Transverse colon (tissue), 4 donors: ENCODE data around the gene ARCN1. TPM values are rescaled to one million over a fixed set of nuclear protein-coding genes. Genes with fewer than 3 reads are reported as not detected.

ENCODE experiments used
- DNase-seq: peaks from one replicate; pipeline ENCODE4 v3.0.0-alpha.2; 2019
- H3K27ac ChIP-seq, 4 donors: fragments of 200-600 bp; sonication (generic); 2 replicates each; pipeline ENCODE4 v1.5.1; 2016 to 2018; ENCODE audit warnings: inconsistent platforms in 4 of 4
- H3K27me3 ChIP-seq: fragments of 200-600 bp; sonication (generic); 2 replicates; pipeline ENCODE4 v1.5.1; 2017; ENCODE audit warnings: inconsistent platforms
- H3K36me3 ChIP-seq, 4 donors: fragments of 200-600 bp; sonication (generic); 2 replicates each; pipeline ENCODE4 v1.5.1; 2017 to 2019; ENCODE audit warnings: inconsistent platforms in 4 of 4
- H3K4me1 ChIP-seq, 4 donors: fragments of 200-600 bp; sonication (generic); 2 replicates each; pipeline ENCODE4 v1.5.1; 2017 to 2020; ENCODE audit warnings: inconsistent platforms in 4 of 4
- H3K4me3 ChIP-seq, 4 donors: fragments of 200-600 bp; sonication (generic); 1 replicate in 1 of 4; 2 replicates in 3 of 4; pipeline versions ENCODE4 v1.5.1 to v1.6.1; 2017 to 2019; ENCODE audit warnings: inconsistent platforms in 4 of 4
- H3K9me3 ChIP-seq, 2 donors: fragments of 200-600 bp; sonication (generic); 2 replicates each; pipeline ENCODE4 v1.5.1; 2017 to 2019; ENCODE audit warnings: inconsistent platforms in 2 of 2
- EP300 ChIP-seq: sonication (generic); formaldehyde crosslinking; IDR thresholded peaks from one replicate; pipeline ENCODE4 v1.6.1; 2017; ENCODE audit warnings: antibody characterized with exemption, low read depth
- POLR2A ChIP-seq: fragments of 450-650 bp; IDR thresholded peaks from one replicate; pipeline ENCODE4 v1.6.1; 2016; ENCODE audit warnings: antibody characterized with exemption, mild to moderate bottlenecking, moderate library complexity
- POLR2AphosphoS5 ChIP-seq, 3 donors: sonication (generic); formaldehyde crosslinking; IDR thresholded peaks; one replicate each; pipeline ENCODE4 v1.6.1; 2016; ENCODE audit warnings: antibody characterized with exemption in 3 of 3
- WGBS, 2 donors: methylation state at CpG; one replicate each; pipeline ENCODE4 v1.1.5; 2018; ENCODE audit warnings: low coverage in 1 of 2; 5-methylcytosine and 5-hydroxymethylcytosine counted together
- in situ Hi-C, 4 donors: fragments of 200-750 bp; cut with MboI; loops; one replicate each; pipeline versions ENCODE4 v1.15.0 to v1.15.1; 2017; ENCODE audit warnings: low sequenced_read_pairs in 3 of 4, low pct_ligation_motif_present in 1 of 4, low pct_unique_long_range_greater_than_20kb in 1 of 4
- intact Hi-C: fragments of 100-400 bp; cut with DNase I; formaldehyde crosslinking; loops from one replicate; pipeline ENCODE4 v1.15.1; 2023; ENCODE audit warnings: low total_unique reads
- total RNA-seq, 4 donors: library from RNA; depleted of rRNA; stranded (reverse); fragments of >200 nt; gene quantifications; one replicate each; pipeline ENCODE4 v1.1.0, GENCODE V29; 2016
- TF ChIP-seq, protein P1 (sequence below), 5 experiments: fragments of 200-600 bp in 3 of 5; fragments of 450-650 bp in 2 of 5; sonication (generic) in 3 of 5; IDR thresholded peaks; 1 replicate in 2 of 5; 2 replicates in 3 of 5; pipeline ENCODE4 v1.5.1; 2016 to 2017; ENCODE audit warnings: antibody characterized with exemption in 5 of 5, inconsistent platforms in 3 of 5, mild to moderate bottlenecking in 2 of 5, moderate library complexity in 1 of 5

Gene ARCN1
- total RNA-seq, 4 donors from 2014 or later, result 27.9 to 80.3 (median 61.0) TPM

DNA sequence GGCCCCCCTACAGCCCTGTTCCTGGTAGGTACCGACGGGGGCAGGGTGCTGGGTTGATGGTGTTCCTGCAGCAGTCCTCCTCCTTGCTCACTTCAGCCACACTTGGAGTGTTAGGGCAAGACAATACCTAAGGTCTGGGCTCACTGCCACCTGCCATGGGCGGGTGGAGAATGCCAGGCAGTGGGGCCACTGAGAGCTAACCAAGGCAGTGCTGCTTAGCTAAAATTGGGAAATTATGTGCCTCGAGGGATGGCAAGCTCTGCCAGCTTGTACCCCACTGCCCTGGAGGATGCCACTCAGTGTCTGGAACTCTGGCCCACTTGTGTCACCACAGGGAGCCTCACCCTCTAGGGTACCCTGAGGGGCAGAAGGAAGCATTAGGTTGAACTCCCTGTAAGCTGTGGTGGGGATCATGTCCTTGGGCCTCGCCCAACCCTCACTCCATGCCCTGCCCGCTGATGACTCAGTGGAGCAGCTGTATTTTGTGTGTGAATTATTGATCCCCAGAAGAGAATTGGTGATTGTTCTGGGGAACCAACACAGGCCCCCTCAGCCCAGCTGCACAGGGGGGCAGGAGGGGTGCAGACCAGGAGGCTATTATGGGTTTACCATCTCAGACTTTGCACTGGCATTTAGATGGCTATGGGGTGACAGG lies 53.0 kb downstream of the ARCN1 start:
- WGBS, 2 donors, result 85% methylated on average over 6 of the region's 6 CpGs; no CpG with 5 or more reads in 1 of the 2 donors
- Histone ChIP-seq H3K9me3 (no peaks in the 10 kb centered on the region), H3K27ac (no peak overlapping the region), H3K4me3 (no peak overlapping the region), H3K27me3 (no peaks in the 10 kb centered on the region), H3K4me1 (peaks cover 16 to 48% (median 41%) of the 10 kb centered on the region in 4 donors), H3K36me3 (no peaks in the 10 kb centered on the region)
- in situ Hi-C loops (no loop called here), intact Hi-C loops (no loop called here)
- DNase-seq, result no peak
- TF ChIP-seq, protein P1, sequence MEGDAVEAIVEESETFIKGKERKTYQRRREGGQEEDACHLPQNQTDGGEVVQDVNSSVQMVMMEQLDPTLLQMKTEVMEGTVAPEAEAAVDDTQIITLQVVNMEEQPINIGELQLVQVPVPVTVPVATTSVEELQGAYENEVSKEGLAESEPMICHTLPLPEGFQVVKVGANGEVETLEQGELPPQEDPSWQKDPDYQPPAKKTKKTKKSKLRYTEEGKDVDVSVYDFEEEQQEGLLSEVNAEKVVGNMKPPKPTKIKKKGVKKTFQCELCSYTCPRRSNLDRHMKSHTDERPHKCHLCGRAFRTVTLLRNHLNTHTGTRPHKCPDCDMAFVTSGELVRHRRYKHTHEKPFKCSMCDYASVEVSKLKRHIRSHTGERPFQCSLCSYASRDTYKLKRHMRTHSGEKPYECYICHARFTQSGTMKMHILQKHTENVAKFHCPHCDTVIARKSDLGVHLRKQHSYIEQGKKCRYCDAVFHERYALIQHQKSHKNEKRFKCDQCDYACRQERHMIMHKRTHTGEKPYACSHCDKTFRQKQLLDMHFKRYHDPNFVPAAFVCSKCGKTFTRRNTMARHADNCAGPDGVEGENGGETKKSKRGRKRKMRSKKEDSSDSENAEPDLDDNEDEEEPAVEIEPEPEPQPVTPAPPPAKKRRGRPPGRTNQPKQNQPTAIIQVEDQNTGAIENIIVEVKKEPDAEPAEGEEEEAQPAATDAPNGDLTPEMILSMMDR (IDR thresholded peaks at IDR 0.05), result no peak
- TF ChIP-seq POLR2AphosphoS5 (IDR thresholded peaks at IDR 0.05) (no peak), POLR2A (no peak), EP300 (no peak)

DNA sequence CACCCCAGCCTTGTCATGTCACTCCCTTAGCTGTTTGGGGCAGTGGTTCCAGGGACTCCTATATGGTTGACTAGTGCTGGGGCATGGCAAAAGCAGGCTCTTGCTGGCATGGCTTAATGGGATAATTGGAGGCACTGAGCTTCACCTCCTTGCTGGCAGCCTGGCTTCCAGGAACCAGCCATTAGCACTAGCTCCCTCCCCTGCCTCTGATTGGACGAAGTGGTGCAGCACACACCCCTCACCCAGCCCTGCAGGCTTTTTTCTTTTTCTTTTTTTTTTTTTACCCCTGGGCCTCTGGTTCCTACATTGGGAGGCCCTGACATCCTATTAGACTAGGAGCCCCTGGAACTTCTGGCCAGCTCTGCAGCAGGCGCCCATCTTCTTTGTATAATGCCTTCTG lies 53.8 kb downstream of the ARCN1 start:
- WGBS, 2 donors, result 76% methylated on average over 2 of the region's 2 CpGs; no CpG with 5 or more reads in 1 of the 2 donors
- peaks cover 8 to 45% (median 37%) of the 10 kb centered on the region in 4 donors for H3K4me1 ChIP-seq
- no peak for DNase-seq
- in situ Hi-C loops (no loop called here), intact Hi-C loops (no loop called here)
- H3K36me3 ChIP-seq, result no peaks in the 10 kb centered on the region
- no peaks in the 10 kb centered on the region for H3K9me3 ChIP-seq
- H3K27me3 ChIP-seq, result no peaks in the 10 kb centered on the region
- no peak overlapping the region for H3K4me3 ChIP-seq
- H3K27ac ChIP-seq, result no peak overlapping the region
- TF ChIP-seq EP300 (no peak), POLR2A (no peak), POLR2AphosphoS5 (IDR thresholded peaks at IDR 0.05) (no peak)
- TF ChIP-seq, protein P1 (IDR thresholded peaks at IDR 0.05), result no peak

DNA sequence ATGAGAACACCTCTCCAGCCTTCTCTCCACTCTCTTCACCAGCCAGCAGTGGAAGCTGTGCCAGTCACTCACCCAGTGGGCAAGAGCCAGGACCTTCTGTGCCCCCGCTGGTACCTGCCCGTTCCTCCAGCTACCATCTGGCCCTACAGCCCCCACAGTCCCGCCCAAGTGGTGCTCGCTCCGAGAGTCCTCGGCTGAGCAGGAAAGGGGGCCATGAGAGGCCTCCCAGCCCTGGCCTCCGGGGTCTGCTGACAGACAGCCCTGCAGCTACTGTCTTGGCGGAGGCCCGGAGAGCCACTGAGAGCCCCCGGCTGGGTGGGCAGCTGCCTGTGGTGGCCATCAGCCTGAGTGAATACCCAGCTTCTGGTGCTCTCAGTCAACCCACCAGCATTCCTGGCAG lies 55.4 kb downstream of the ARCN1 start:
- no peak for TF ChIP-seq EP300
- no peak for TF ChIP-seq POLR2A
- TF ChIP-seq POLR2AphosphoS5 (IDR thresholded peaks at IDR 0.05), result no peak
- TF ChIP-seq, protein P1 (IDR thresholded peaks at IDR 0.05), result no peak
- intact Hi-C loops (no loop called here), in situ Hi-C loops (no loop called here)
- no peaks in the 10 kb centered on the region for H3K27me3 ChIP-seq
- H3K4me3 ChIP-seq, result no peak overlapping the region
- peaks cover 5 to 45% (median 36%) of the 10 kb centered on the region in 4 donors for H3K4me1 ChIP-seq
- no peaks in the 10 kb centered on the region for H3K9me3 ChIP-seq
- no peak overlapping the region for H3K27ac ChIP-seq
- DNase-seq, result no peak
- no peaks in the 10 kb centered on the region for H3K36me3 ChIP-seq
- WGBS, 2 donors, result 93% methylated on average over 3 of the region's 10 CpGs; no CpG with 5 or more reads in 1 of the 2 donors

DNA sequence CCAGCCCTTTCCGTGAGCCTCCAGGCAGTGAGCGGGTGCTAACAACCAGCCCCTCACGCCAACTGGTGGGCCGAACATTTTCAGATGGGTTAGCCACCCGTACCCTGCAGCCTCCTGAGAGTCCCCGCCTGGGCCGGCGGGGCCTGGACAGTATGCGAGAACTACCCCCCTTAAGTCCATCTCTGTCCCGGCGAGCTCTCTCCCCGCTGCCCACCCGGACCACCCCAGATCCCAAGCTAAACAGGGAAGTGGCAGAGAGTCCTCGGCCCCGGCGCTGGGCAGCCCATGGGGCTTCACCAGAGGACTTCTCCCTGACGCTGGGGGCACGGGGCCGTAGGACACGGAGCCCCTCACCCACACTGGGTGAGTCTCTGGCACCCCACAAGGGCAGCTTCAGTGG lies 55.8 kb downstream of the ARCN1 start:
- DNase-seq, result no peak
- no peaks in the 10 kb centered on the region for H3K9me3 ChIP-seq
- H3K4me1 ChIP-seq, result peaks cover 5 to 45% (median 36%) of the 10 kb centered on the region in 4 donors
- no peak overlapping the region for H3K4me3 ChIP-seq
- in situ Hi-C loops, result no loop called here
- no peaks in the 10 kb centered on the region for H3K36me3 ChIP-seq
- H3K27me3 ChIP-seq, result no peaks in the 10 kb centered on the region
- WGBS, 2 donors, result 89% methylated on average over 20 of the region's 20 CpGs; no CpG with 5 or more reads in 1 of the 2 donors
- no peak for TF ChIP-seq EP300
- TF ChIP-seq, protein P1 (IDR thresholded peaks at IDR 0.05), result no peak
- no peak for TF ChIP-seq POLR2A
- no peak for TF ChIP-seq POLR2AphosphoS5 (IDR thresholded peaks at IDR 0.05)
- H3K27ac ChIP-seq, result no peak overlapping the region
- intact Hi-C loops, result no loop called here
